GM06990 (cell line): ENCODE measurements around the gene ATP2B3.

ENCODE experiments used
- DNase-seq: peaks from one replicate; pipeline ENCODE4 v3.0.0-alpha.2; 2011; ENCODE audit not compliant: insufficient read length; ENCODE audit errors: extremely low read depth
- H3K27me3 ChIP-seq: replicated peaks from 2 replicates; pipeline ENCODE4 v1.6.0; 2011; ENCODE audit warnings: low read length; ENCODE audit not compliant: control insufficient read depth, insufficient read depth
- H3K36me3 ChIP-seq: 2 replicates; pipeline ENCODE4 v1.5.1; 2011; ENCODE audit warnings: low read length; ENCODE audit not compliant: control insufficient read depth, insufficient read depth
- H3K4me3 ChIP-seq: replicated peaks from 2 replicates; pipeline ENCODE4 v1.5.1; 2011; ENCODE audit warnings: low read depth, mild to moderate bottlenecking, control low read depth, low read length
- CTCF ChIP-seq: IDR thresholded peaks from 2 replicates; pipeline ENCODE4 v1.5.1; 2011; ENCODE audit warnings: low read length, control low read depth, mild to moderate bottlenecking, inconsistent platforms; ENCODE audit not compliant: insufficient read depth, poor library complexity, severe bottlenecking

ATP2B3 gene

GRCh38 chrX:153560000-153560399 is 42.6 kb downstream of the ATP2B3 start:
- TF ChIP-seq CTCF = no peak
- Histone ChIP-seq H3K4me3 (no peak overlapping the region), H3K27me3 (no peaks in the 10 kb centered on the region), H3K36me3 (no peaks in the 10 kb centered on the region)
- DNase-seq = no peak

DNA sequence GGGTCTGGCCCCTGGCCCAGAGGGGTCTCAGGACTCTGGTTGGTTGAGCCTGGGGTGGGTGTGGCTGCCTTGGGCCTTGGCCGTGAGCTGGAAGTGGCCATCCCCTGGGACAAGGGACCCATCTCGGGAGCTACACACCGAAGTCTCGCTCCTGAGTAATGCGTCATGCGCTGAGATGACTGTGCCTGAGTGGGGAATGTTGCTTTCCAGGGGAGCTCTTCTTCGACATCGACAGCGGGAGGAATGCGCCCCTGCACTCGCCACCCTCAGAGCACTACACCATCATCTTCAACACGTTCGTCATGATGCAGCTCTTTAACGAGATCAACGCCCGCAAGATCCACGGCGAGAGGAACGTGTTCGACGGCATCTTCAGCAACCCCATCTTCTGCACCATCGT is 43.0 kb downstream of the ATP2B3 start:
- H3K36me3 ChIP-seq = no peaks in the 10 kb centered on the region
- H3K27me3 ChIP-seq = no peaks in the 10 kb centered on the region
- TF ChIP-seq CTCF = no peak
- no peak overlapping the region for H3K4me3 ChIP-seq
- no peak for DNase-seq

- H3K4me3 ChIP-seq = no peak overlapping the region
- no peak for TF ChIP-seq CTCF
Measured at GRCh38 chrX:153561337-153561736, 43.9 kb downstream of the ATP2B3 start.

DNA sequence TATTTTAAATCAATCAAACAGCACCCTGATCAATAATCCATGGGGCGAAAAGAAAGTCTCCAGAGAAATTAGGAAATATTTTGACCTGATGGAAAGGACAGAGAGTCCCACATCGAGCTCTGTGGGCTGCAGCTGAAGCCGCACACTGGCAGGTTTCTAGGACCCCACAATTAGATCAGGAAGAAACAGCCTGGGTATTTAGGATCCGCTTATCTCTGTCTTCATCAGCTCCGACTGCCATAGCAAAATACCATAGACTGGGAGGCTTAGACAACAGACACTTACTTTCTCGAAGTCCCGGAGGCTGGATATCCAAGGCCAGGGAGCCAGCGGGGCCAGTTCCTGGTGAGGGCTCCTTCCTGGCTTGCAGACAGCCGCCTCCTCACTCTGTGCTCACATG is 45.1 kb downstream of the ATP2B3 start:
- Histone ChIP-seq H3K4me3 (no peak overlapping the region), H3K27me3 (no peaks in the 10 kb centered on the region), H3K36me3 (no peaks in the 10 kb centered on the region)
- DNase-seq = no peak
- no peak for TF ChIP-seq CTCF

More at GRCh38 chrX:153561337-153561736, 43.9 kb downstream of the ATP2B3 start:
- Histone ChIP-seq H3K36me3 (no peaks in the 10 kb centered on the region), H3K27me3 (no peaks in the 10 kb centered on the region)
- no peak for DNase-seq

DNA sequence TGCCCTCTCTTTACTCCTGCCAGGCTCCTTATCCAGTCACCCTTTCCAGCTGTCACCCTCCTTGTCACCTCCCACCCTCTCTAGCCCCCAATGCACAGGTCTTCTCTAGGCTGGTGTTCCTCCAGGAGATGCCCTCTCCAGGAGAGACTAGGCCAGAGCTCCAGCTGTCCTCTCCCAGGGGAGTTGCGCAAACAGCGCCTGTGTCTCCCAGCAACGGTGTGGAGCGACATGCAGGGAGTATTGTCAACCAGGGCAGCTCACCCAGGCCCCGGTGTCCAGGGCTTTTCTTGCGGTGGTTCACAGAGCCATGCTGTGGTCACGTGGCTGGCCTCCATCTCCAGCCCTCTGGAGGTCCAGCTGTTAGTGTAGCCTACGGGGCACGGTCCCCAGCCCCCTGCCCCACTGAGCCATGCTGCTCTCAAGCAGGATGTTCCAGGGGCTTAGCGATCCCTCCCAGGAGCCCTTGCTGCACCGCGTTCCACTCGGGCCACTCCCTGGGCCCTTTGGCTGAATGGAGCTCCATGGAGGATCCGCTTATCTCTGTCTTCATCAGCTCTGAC is 46.7 kb downstream of the ATP2B3 start:
- TF ChIP-seq CTCF = no peak
- no peak overlapping the region for H3K4me3 ChIP-seq
- H3K27me3 ChIP-seq = no peaks in the 10 kb centered on the region
- H3K36me3 ChIP-seq = no peaks in the 10 kb centered on the region
- DNase-seq = no peak

- DNase-seq = no peak
- TF ChIP-seq CTCF = no peak
Measured at GRCh38 chrX:153565996-153566580, 48.6 kb downstream of the ATP2B3 start.

More at GRCh38 chrX:153565996-153566580, 48.6 kb downstream of the ATP2B3 start:
- Histone ChIP-seq H3K4me3 (no peak overlapping the region), H3K27me3 (no peaks in the 10 kb centered on the region), H3K36me3 (no peaks in the 10 kb centered on the region)
